Natural killer cell (primary cell): ENCODE results near the gene MOBP. TPM values are rescaled to one million over a fixed set of nuclear protein-coding genes. Genes with fewer than 3 reads are reported as not detected.

ENCODE experiments used
- ATAC-seq, 3 donors: fragments of 150-1000 bp in 2 of 3; fragments of 200-7000 bp in 1 of 3; cut with Tn5 transposase; 1 replicate in 1 of 3; 2 replicates in 2 of 3; pipeline ENCODE4 v1.10.0; 2021; ENCODE audit warnings: mild to moderate bottlenecking in 2 of 3, moderate library complexity in 2 of 3
- DNase-seq, 2 donors: peaks; one replicate each; pipeline versions ENCODE4 v3.0.0 to v3.0.0-alpha.2; 2013 to 2021; ENCODE audit warnings: mixed read lengths in 1 of 2
- H3K27ac ChIP-seq: one replicate; pipeline ENCODE4 v1.5.1; 2013; ENCODE audit warnings: mild to moderate bottlenecking, low read length
- H3K27me3 ChIP-seq: one replicate; pipeline ENCODE4 v1.6.1; 2013; ENCODE audit warnings: low read length; ENCODE audit not compliant: control insufficient read depth, insufficient read depth
- H3K36me3 ChIP-seq: one replicate; pipeline ENCODE4 v1.6.1; 2013; ENCODE audit warnings: low read length; ENCODE audit not compliant: control insufficient read depth, insufficient read depth
- H3K4me1 ChIP-seq: one replicate; pipeline ENCODE4 v1.6.1; 2013; ENCODE audit warnings: low read length; ENCODE audit not compliant: control insufficient read depth, insufficient read depth
- H3K4me3 ChIP-seq: one replicate; pipeline ENCODE4 v1.5.1; 2013; ENCODE audit warnings: low read length
- H3K9me3 ChIP-seq: one replicate; pipeline ENCODE4 v1.6.1; 2013; ENCODE audit warnings: low read length; ENCODE audit not compliant: control insufficient read depth, insufficient read depth
- H3K27ac Mint-ChIP-seq, 2 donors: one replicate each; pipeline ENCODE4 v1.8.0; 2022; ENCODE audit warnings: mild to moderate bottlenecking in 2 of 2, mixed read lengths in 2 of 2, moderate library complexity in 1 of 2
- H3K27me3 Mint-ChIP-seq, 2 donors: one replicate each; pipeline ENCODE4 v1.8.0; 2022; ENCODE audit warnings: low read depth in 2 of 2, mixed read lengths in 2 of 2
- H3K36me3 Mint-ChIP-seq: one replicate; pipeline ENCODE4 v1.8.0; 2022; ENCODE audit warnings: mixed read lengths
- H3K4me1 Mint-ChIP-seq, 2 donors: one replicate each; pipeline ENCODE4 v1.8.0; 2022; ENCODE audit warnings: mixed read lengths in 2 of 2
- H3K4me3 Mint-ChIP-seq: one replicate; pipeline ENCODE4 v1.8.0; 2022; ENCODE audit warnings: mild to moderate bottlenecking, moderate library complexity, mixed read lengths
- H3K9me3 Mint-ChIP-seq, 2 donors: one replicate each; pipeline ENCODE4 v1.8.0; 2022; ENCODE audit warnings: mixed read lengths in 2 of 2
- WGBS: methylation state at CpG from one replicate; pipeline ENCODE4 v1.1.7; 2013; ENCODE audit warnings: missing lambda C conversion rate; ENCODE audit not compliant: insufficient coverage; 5-methylcytosine and 5-hydroxymethylcytosine counted together
- intact Hi-C: fragments of 100-400 bp; cut with micrococcal nuclease; formaldehyde crosslinking; loops from one replicate; pipeline ENCODE4 v1.14.2; 2022
- total RNA-seq, 4 donors: library from RNA; stranded (reverse); fragments of 120-200 nt in 1 of 4; gene quantifications; one replicate each; pipeline versions ENCODE4 v1.2.3 to v1.2.4, GENCODE V29; 2013 to 2022
- TF ChIP-seq, protein P1 (sequence below): fragments of 200-600 bp; IDR thresholded peaks from one replicate; pipeline ENCODE4 v1.8.0; 2022; ENCODE audit warnings: antibody characterized with exemption

The MOBP gene
- total RNA-seq, 3 donors from 2014 or later (not counting 1 experiment from before 2014, with no cell fraction given) = not detected

DNA sequence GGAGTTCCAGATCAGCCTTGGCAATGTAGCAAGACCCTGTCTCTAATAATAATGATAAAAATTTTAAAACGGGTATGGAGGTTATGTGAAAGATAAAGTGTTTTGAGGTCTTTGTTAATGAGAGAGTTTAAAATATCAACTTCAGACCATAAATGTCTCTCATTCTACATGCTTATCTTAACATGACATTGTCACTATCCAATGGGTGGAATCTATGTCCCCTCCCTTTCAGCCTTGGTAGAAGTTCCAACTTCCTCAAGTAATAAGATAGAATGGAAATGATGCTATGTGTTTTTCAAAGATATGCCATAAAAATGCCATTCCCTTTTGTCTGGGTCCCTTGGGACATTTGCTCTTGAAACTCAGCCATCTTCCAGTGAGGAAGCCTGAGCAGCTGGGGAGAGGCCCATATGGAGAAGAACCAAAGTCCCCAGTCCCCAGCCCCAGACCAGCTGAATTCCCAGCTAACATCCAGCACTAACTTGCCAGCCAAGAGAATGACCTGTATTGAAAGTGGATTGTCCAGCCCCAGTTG is 44.0 kb upstream of the MOBP start:
- WGBS = no CpG with 5 or more reads among the region's 1 CpG
- Mint-ChIP-seq H3K4me1 (no peaks in the 10 kb centered on the region), H3K36me3 (no peaks in the 10 kb centered on the region), H3K9me3 (no peaks in the 10 kb centered on the region), H3K4me3 (no peak overlapping the region), H3K27me3 (peaks cover 3 to 6% of the 10 kb centered on the region in 2 donors), H3K27ac (no peak overlapping the region)
- peaks cover under 1% of the 10 kb centered on the region for H3K27me3 ChIP-seq
- no peaks in the 10 kb centered on the region for H3K36me3 ChIP-seq
- DNase-seq = no peak
- no peaks in the 10 kb centered on the region for H3K9me3 ChIP-seq
- H3K4me1 ChIP-seq = no peaks in the 10 kb centered on the region
- no peak overlapping the region for H3K4me3 ChIP-seq
- no peak overlapping the region for H3K27ac ChIP-seq
- no peak for ATAC-seq
- intact Hi-C loops = no loop called here
- TF ChIP-seq, protein P1, sequence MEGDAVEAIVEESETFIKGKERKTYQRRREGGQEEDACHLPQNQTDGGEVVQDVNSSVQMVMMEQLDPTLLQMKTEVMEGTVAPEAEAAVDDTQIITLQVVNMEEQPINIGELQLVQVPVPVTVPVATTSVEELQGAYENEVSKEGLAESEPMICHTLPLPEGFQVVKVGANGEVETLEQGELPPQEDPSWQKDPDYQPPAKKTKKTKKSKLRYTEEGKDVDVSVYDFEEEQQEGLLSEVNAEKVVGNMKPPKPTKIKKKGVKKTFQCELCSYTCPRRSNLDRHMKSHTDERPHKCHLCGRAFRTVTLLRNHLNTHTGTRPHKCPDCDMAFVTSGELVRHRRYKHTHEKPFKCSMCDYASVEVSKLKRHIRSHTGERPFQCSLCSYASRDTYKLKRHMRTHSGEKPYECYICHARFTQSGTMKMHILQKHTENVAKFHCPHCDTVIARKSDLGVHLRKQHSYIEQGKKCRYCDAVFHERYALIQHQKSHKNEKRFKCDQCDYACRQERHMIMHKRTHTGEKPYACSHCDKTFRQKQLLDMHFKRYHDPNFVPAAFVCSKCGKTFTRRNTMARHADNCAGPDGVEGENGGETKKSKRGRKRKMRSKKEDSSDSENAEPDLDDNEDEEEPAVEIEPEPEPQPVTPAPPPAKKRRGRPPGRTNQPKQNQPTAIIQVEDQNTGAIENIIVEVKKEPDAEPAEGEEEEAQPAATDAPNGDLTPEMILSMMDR = no peak

DNA sequence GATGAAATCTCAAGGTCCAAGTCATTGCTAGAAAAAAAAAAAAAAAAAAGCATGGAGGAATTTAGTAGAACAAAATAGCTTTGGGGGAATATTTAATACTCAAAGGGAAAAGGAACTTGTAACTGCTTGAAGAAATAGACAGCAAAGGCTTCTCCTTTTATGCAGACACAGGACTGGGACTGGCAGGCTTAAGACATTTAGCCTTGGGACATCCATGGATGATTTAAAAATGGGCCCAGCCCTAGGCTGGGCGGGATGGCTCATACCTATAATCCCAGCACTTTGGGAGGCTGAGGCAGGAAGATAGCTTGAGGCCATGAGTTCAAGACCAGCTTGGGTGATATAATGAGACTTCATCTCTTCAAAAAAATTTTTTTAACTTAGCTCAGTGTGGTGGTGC is 41.2 kb upstream of the MOBP start:
- DNase-seq (no peak), ATAC-seq (no peak)
- no peak overlapping the region for H3K4me3 ChIP-seq
- H3K27ac ChIP-seq = no peak overlapping the region
- Mint-ChIP-seq H3K4me1 (no peaks in the 10 kb centered on the region), H3K36me3 (no peaks in the 10 kb centered on the region), H3K27me3 (peaks cover under 1 to 9% of the 10 kb centered on the region in 2 donors), H3K9me3 (no peaks in the 10 kb centered on the region), H3K27ac (no peak overlapping the region), H3K4me3 (no peak overlapping the region)
- WGBS = 0% methylated on average over 1 of the region's 1 CpG
- H3K27me3 ChIP-seq = peaks cover 2% of the 10 kb centered on the region
- no peaks in the 10 kb centered on the region for H3K4me1 ChIP-seq
- intact Hi-C loops = no loop called here
- no peaks in the 10 kb centered on the region for H3K9me3 ChIP-seq
- H3K36me3 ChIP-seq = no peaks in the 10 kb centered on the region
- TF ChIP-seq, protein P1 = no peak

DNA sequence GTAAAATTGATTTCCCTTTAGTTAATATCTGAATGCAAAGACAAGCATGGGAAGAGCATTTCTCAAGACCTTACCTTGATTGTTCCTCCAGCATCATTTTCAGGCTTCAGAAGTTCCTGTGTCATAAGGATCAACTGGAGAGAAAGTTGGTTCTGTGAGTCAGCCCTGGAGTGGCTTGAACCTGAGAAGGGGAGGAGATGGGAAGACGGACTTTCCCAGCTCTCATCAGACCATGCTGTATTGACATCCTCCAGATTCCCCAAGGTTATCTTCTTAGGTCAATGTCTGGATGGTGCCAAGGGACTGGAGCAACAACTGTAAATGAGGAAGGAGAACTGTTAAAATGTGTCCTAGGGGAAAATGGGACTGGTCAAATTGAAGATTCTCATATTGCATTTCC is 40.0 kb upstream of the MOBP start:
- no peaks in the 10 kb centered on the region for H3K9me3 ChIP-seq
- intact Hi-C loops = no loop called here
- no peak overlapping the region for H3K4me3 ChIP-seq
- Mint-ChIP-seq H3K36me3 (no peaks in the 10 kb centered on the region), H3K4me3 (no peak overlapping the region), H3K9me3 (no peaks in the 10 kb centered on the region), H3K4me1 (no peaks in the 10 kb centered on the region), H3K27ac (no peak overlapping the region), H3K27me3 (peaks cover 0 to 9% of the 10 kb centered on the region in 2 donors)
- H3K27ac ChIP-seq = no peak overlapping the region
- ATAC-seq (no peak), DNase-seq (no peak)
- no peaks in the 10 kb centered on the region for H3K4me1 ChIP-seq
- WGBS = no CpG with 5 or more reads among the region's 1 CpG
- TF ChIP-seq, protein P1 = no peak
- peaks cover 2% of the 10 kb centered on the region for H3K27me3 ChIP-seq
- no peaks in the 10 kb centered on the region for H3K36me3 ChIP-seq

DNA sequence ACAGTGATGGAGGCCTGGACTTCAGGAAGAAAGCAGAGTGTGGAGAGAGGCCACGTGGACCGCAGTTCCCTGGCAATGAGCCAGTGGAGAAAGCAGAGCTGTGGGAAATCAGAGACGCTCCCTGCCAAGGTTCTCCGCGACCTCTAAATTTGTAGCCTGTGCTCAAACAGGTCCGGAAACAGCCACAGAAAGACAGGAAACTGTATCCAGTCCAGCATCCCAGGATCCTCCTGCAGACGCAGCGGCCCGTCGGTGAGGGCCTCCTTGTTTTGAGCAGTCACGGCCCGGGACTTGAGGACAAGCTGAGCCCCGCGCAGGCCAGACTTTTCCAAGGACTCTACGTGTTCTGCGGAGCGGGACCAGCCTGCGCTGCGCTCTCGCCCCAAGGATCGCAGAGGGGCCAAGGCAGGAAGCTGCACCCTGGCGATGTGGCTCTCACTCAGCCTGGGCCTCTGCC is 38.7 kb upstream of the MOBP start:
- Histone ChIP-seq H3K9me3 (no peaks in the 10 kb centered on the region), H3K27ac (no peak overlapping the region), H3K4me1 (no peaks in the 10 kb centered on the region), H3K27me3 (peaks cover 2% of the 10 kb centered on the region), H3K4me3 (no peak overlapping the region), H3K36me3 (no peaks in the 10 kb centered on the region)
- Mint-ChIP-seq H3K4me1 (no peaks in the 10 kb centered on the region), H3K27me3 (peaks cover 0 to 9% of the 10 kb centered on the region in 2 donors), H3K9me3 (no peaks in the 10 kb centered on the region), H3K4me3 (no peak overlapping the region), H3K36me3 (no peaks in the 10 kb centered on the region), H3K27ac (no peak overlapping the region)
- WGBS = 61% methylated on average over 22 of the region's 22 CpGs
- intact Hi-C loops = no loop called here
- ATAC-seq (no peak), DNase-seq (no peak)
- TF ChIP-seq, protein P1 = no peak
